ENCODE results near the gene DUSP28.

Gene DUSP28

DNA sequence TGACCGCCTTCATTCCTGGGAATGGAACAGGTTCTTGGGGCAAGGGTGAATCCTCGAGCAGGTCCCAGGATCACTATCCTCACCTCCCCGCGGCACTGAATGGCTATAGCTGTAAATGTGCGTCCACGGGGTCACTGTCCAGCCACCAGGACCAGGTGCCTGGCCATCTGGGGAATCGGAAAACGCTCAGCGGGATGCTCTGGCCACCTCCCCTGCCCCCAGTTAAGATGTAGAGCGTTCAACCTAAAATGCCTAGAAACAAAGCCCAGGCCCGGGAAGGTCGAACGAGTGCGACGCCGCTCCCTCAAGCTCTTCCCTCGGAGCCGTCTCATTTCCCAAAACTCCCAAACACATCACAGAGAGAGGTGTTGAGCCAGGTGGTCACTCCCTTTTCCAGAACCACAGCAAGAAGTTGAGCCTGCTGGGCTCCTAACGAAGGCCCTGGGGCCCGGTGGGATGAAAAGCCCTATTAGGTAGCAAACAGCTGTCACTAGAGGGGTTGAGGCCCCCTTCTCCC is 25.6 kb downstream of the DUSP28 start:
- DNase-seq (ENCODE audit: low read depth, low spot score), result peak; percentile 16

- DNase-seq (ENCODE audit: low read depth, low spot score), result peak; percentile 98
Observed at GRCh38 chr2:240586198-240586918, 26.2 kb downstream of the DUSP28 start, which contains the start of gene CAPN10. CAPN10 (plus strand) TSS chr2:240586734; CDS start chr2:240586912, 178 bp downstream.

GRCh38 chr2:240586919-240587800 is 27.0 kb downstream of the DUSP28 start:
- peak; percentile 40 for DNase-seq (ENCODE audit: low read depth, low spot score)

DNA sequence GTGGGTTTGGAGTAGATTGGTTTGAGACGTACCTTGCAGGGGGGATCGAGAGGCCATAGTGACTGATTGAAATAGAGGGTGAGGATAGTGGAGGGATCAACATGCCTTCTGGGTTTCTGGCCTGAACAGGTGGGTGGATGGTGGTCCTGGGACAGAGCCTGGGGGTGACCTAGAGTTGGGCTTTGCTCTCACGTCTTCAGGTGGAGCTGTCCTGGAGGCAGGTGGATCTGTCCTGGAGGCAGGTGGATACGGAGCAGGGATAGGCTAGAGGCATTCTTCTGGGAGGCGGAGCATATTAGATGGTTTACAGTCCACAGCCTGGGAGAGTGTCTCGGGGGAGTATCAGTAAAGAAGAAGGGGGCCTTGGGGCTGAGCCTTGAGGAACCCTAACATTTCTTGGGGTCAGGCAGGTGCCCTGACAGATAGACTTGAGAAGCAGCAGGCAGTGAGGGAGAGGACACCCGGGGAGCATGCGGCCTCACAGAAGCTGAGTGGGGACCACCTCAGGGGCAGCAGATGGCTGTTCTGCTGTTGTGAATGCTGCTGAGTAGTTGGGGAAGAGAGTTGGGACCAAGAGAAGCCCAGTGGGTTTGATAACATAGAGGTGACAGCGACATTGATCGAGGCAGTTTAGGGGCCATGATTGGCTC is 28.0 kb downstream of the DUSP28 start:
- DNase-seq (ENCODE audit: low read depth, low spot score), result no peak

- no peak for DNase-seq (ENCODE audit: low read depth, low spot score)
Observed at GRCh38 chr2:240588669-240589068, 28.5 kb downstream of the DUSP28 start.

GRCh38 chr2:240589375-240589774 is 29.2 kb downstream of the DUSP28 start:
- no peak for DNase-seq (ENCODE audit: low read depth, low spot score)

DNA sequence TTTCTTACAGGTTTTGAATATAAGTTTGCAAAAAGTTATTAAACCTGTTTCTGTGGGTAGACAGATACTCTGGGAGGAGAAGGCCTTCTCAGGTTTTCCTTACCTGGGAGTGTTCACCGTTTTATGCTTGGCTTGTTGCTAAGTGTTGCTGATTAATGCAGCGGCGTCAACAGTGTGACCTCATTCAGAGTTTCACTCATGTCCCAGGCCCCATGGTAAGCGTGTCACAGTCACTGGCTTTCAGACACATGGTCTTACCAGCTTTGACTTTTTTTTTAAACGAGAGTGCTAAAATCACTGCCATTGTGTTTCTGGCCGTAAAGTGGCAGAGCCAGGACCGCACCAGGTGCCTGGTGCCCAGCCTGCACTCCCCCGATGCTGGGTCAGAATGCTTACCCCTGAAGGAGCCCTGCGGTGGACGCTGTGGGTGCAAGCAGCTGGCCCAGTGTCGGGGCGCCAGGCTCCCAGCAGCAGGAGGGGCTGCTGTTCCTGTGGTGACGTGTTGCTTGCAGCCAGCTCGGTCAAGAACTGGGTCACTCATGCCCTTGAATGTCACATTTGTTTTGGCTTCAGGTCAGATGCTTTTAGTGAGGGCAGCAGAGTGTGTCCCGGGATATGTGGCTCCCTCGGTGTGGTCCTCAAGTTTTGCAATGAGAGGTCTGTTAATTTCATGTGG is 29.8 kb downstream of the DUSP28 start:
- no peak for DNase-seq (ENCODE audit: low read depth, low spot score)

- DNase-seq (ENCODE audit: low read depth, low spot score), result no peak
Observed at GRCh38 chr2:240590681-240591111, 30.5 kb downstream of the DUSP28 start.

DNA sequence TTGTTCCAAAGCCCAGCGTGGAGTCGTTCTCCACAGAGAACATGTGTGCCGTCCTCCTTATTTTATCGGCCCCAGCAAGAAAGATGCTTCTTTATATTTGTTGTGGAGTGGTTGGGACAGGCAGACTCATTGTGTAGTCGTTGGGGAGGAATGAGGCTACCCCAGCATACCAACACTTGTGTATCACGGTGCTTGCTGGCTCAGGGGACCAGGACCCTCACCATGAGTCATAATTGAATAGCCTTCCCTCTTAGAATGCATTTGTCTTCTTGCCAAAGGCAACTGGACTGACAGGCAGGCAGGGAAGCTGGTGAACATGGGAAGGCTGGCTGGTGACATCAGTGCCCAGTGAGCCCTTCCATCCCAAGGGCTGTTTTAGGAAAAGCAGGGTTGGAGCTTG is 31.1 kb downstream of the DUSP28 start:
- DNase-seq (ENCODE audit: low read depth, low spot score), result peak; percentile 89

DNA sequence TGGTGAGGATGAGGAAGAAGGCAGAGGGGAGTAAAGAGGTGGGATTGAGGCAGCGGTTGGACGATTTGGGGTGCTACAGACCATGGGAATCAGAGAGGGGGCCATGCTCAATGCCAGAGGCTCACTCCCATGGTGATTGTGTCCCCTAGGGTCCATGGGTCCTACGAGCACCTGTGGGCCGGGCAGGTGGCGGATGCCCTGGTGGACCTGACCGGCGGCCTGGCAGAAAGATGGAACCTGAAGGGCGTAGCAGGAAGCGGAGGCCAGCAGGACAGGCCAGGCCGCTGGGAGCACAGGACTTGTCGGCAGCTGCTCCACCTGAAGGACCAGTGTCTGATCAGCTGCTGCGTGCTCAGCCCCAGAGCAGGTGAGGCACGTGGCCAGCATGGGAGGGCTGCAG is 31.6 kb downstream of the DUSP28 start:
- no peak for DNase-seq (ENCODE audit: low read depth, low spot score)

DNA sequence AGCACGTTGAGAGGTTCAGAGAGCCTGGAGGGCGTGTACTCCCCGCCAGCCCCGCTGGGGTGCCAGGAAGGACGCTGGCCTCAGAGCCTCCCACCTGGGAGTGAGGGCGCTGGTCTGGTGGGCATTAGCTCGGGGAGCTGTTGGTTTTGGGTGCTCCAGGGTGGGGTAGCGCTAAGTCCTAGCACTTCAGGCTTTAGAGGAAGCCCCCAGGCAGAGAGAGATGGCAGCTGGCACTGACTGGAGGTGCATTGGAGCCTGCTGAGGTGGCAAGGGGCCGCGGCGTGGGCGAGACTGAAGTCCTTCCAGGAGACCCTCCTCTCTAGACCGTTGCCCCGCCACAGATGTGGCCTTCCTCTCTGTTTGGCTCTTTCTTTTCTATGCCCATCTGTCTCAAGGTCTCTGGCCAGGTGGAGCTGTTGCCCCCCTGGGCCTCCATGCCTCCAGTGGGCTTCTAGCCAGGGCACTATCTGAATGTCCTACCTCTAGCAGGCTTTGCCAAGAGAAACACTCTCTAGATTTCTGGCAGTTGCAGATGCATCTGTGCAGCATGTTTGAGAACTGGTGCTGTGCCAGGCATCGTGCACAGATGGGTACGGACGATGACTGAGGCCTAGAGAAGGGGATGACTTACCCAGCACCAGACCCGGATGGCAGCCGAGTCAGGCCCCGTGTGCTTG is 33.0 kb downstream of the DUSP28 start:
- DNase-seq (ENCODE audit: low read depth, low spot score), result no peak

DNA sequence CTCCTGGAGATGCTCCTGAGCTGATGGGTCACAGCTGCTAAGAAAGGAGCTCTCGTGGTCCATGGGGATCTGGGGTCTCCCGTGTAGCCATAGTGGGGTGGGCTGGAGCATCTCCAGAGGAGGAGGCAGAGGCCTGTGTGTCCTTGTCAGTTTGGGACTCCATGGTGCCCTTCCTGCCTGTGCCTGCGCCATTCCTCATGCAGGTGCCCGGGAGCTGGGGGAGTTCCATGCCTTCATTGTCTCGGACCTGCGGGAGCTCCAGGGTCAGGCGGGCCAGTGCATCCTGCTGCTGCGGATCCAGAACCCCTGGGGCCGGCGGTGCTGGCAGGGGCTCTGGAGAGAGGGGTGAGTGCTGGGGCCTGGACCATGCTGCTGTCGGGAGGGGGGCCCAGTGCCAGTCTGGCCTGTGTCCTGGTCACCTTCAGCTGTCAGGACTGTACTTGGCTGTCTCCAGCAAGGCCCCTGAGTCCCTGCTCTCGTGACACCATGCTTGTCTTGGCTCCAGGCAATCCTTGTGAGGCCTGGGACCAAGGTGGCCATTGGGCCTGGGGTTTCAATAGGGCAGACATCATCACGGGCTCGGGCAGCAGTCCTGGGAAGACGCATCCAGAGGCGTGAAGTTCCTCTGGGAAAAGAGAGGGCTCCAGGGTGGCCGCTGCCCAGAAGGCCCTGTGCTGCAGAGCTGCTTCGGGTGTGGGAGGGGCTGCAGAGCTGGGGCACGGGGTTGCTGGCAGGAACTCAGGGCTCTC is 33.7 kb downstream of the DUSP28 start:
- no peak for DNase-seq (ENCODE audit: low read depth, low spot score)

GRCh38 chr2:240594511-240595380 is 34.6 kb downstream of the DUSP28 start:
- DNase-seq (ENCODE audit: low read depth, low spot score), result no peak

DNA sequence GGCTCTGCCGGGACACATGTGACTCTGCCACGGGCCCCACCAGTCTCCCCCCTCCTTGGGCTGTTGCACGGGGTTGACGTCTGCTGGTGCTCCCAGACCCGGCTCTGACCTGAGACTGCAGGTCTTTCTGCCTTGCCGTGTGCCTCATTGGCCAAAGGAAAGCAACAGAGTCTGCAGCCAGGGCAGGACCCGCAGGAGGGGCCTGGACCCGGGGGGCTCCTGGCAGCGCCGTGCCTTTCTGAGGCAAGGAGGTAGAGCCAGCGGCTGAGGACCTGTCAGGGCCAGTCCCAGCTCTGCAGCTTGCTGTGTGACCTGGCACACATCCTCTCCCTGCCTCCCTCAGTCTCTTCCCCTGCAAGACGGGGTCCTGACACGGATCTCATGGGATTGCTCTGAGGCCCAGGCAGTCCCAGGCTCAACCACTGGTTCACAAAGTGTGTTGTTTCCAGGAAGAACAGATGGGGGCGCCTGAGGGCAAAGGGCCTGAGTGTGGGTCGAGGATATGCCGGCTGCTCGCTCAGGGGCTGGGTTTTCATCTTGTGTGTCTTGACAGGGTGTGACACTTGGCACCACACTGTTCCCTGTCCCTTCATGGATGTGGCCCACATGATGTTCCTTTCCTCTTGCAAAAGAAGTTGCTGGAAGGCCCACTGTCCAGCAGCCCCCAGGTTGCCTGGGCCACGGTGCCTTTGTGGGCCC is 35.4 kb downstream of the DUSP28 start:
- DNase-seq (ENCODE audit: low read depth, low spot score), result peak; percentile 19

DNA sequence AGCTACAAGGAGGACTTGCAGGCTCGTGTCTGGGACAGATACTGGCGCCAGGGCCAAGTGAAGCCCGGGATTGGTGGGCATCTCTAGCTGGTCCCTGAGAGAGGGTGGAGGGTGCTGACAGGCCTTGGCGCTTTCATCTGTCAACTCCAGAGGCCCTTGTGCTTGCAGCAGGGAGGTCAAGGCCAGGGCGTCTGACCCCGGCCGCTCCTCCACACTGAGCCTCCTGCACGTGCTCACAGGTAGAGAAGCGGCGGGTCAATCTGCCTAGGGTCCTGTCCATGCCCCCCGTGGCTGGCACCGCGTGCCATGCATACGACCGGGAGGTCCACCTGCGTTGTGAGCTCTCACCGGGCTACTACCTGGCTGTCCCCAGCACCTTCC is 35.9 kb downstream of the DUSP28 start:
- no peak for DNase-seq (ENCODE audit: low read depth, low spot score)

DNA sequence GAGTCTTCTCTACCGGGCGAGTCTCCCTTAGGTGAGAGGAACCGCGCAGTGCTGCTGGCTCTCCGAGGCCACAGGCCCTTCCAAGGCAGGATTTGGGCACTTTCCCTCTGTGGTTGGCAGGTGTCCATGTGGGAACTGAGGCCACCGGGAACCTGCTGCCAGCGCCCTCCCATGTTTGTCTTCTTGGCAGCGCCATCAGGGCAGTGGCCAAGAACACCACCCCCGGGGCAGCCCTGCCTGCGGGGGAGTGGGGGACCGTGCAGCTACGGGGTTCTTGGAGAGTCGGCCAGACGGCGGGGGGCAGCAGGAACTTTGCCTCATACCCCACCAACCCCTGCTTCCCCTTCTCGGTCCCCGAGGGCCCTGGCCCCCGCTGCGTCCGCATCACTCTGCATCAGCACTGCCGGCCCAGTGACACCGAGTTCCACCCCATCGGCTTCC is 36.4 kb downstream of the DUSP28 start:
- peak; percentile 31 for DNase-seq (ENCODE audit: low read depth, low spot score)

GRCh38 chr2:240597054-240597418 is 36.9 kb downstream of the DUSP28 start:
- no peak for DNase-seq (ENCODE audit: low read depth, low spot score)

GRCh38 chr2:240597419-240598181 is 37.4 kb downstream of the DUSP28 start:
- no peak for DNase-seq (ENCODE audit: low read depth, low spot score)
